ENCODE results near the gene YPEL2. TPM values are rescaled to one million over a fixed set of nuclear protein-coding genes. Genes with fewer than 3 reads are reported as not detected.
"Not testable (repeated sequence)": the region's sequence is repeated elsewhere in the genome, so short reads cannot be mapped to it uniquely, and the experiment has no call there.

Gene YPEL2
- total RNA-seq, 1 donor from 2014 or later: 41.1 TPM

DNA sequence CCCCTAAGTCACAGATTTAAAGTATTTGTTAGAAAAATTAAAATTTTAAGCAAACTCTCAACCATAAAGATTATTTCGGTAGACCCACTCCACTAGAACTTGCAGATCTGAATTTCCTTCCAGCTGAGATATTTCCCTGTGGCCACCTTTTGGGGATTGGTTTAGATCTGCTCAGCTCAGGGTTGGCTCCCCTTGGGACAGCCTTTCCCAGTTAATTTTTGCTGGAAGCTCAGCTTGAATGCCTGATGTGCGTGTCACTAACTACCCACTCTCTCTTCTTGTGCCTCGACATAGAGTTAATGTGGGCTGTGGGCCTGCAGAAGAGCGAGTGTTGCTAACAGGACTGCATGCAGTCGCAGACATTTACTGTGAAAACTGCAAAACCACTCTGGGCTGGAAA, 57.6 kb downstream of the YPEL2 start:
- Histone ChIP-seq H2AFZ (ENCODE audit: low read depth, low read length) (no peak overlapping the region), H3K9me3 (ENCODE audit: insufficient read depth, low read depth, low read length) (no peaks in the 10 kb centered on the region), H3K79me2 (ENCODE audit: insufficient read depth, low read length) (no peaks in the 10 kb centered on the region), H3K36me3 (ENCODE audit: insufficient read depth, low read length) (no peaks in the 10 kb centered on the region), H3K4me3 (ENCODE audit: insufficient read depth, low read depth, low read length) (no peak overlapping the region), H3K4me2 (ENCODE audit: low read length) (no peak overlapping the region), H4K20me1 (ENCODE audit: insufficient read depth, low read length) (no peaks in the 10 kb centered on the region), H3K4me1 (ENCODE audit: insufficient read depth, low read length) (no peaks in the 10 kb centered on the region), H3K9ac (ENCODE audit: low read length) (no peak overlapping the region), H3K27me3 (ENCODE audit: insufficient read depth, low read length) (no peaks in the 10 kb centered on the region), H3K27ac (ENCODE audit: low read depth, low read length) (no peak overlapping the region)
- TF ChIP-seq, protein P1, sequence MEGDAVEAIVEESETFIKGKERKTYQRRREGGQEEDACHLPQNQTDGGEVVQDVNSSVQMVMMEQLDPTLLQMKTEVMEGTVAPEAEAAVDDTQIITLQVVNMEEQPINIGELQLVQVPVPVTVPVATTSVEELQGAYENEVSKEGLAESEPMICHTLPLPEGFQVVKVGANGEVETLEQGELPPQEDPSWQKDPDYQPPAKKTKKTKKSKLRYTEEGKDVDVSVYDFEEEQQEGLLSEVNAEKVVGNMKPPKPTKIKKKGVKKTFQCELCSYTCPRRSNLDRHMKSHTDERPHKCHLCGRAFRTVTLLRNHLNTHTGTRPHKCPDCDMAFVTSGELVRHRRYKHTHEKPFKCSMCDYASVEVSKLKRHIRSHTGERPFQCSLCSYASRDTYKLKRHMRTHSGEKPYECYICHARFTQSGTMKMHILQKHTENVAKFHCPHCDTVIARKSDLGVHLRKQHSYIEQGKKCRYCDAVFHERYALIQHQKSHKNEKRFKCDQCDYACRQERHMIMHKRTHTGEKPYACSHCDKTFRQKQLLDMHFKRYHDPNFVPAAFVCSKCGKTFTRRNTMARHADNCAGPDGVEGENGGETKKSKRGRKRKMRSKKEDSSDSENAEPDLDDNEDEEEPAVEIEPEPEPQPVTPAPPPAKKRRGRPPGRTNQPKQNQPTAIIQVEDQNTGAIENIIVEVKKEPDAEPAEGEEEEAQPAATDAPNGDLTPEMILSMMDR (IDR thresholded peaks at IDR 0.05; ENCODE audit: insufficient read depth, low read depth, low read length): no peak
- no peak for TF ChIP-seq EZH2 (IDR thresholded peaks at IDR 0.05; ENCODE audit: insufficient read depth, low read length)
- Mint-ChIP-seq H3K27ac (ENCODE audit: unreplicated experiment) (no peak overlapping the region), H3K9me3 (ENCODE audit: unreplicated experiment) (peaks cover 3% of the 10 kb centered on the region), H3K4me1 (ENCODE audit: low read depth, unreplicated experiment) (peaks cover 26% of the 10 kb centered on the region), H3K27me3 (ENCODE audit: low read depth, unreplicated experiment) (no peaks in the 10 kb centered on the region), H3K36me3 (ENCODE audit: low read depth, unreplicated experiment) (peaks cover 35% of the 10 kb centered on the region), H3K4me3 (ENCODE audit: unreplicated experiment) (no peak overlapping the region)
- DNase-seq (ENCODE audit: low read depth) (no peak), FAIRE-seq (no peak)

DNA sequence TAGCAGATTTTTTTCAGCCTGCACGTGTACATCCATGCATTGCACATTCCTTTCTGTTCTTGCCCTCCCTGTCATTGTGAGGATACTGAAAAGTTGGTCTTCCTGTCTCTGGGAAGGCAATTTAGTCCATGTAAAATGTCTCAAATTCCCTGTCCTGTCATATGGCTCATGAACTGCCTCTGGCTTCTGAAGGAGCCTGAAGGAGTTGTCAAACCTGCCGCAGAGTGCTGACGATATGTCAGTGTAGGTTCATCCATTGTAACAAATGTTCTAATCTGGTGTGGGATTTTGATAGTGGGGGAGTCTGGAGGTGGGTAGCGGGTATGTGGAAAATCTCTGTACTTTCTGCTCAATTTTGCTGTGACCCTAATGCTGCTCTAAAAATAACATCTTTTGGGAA, 59.6 kb downstream of the YPEL2 start:
- H3K27ac ChIP-seq (ENCODE audit: low read depth, low read length): no peak overlapping the region
- DNase-seq (ENCODE audit: low read depth) (no peak), FAIRE-seq (no peak)
- H4K20me1 ChIP-seq (ENCODE audit: insufficient read depth, low read length): no peaks in the 10 kb centered on the region
- H3K9me3 ChIP-seq (ENCODE audit: insufficient read depth, low read depth, low read length): no peaks in the 10 kb centered on the region
- Mint-ChIP-seq H3K4me1 (ENCODE audit: low read depth, unreplicated experiment) (peaks cover 19% of the 10 kb centered on the region), H3K27ac (ENCODE audit: unreplicated experiment) (no peak overlapping the region), H3K4me3 (ENCODE audit: unreplicated experiment) (no peak overlapping the region), H3K27me3 (ENCODE audit: low read depth, unreplicated experiment) (no peaks in the 10 kb centered on the region), H3K36me3 (ENCODE audit: low read depth, unreplicated experiment) (peaks cover 39% of the 10 kb centered on the region), H3K9me3 (ENCODE audit: unreplicated experiment) (peaks cover 3% of the 10 kb centered on the region)
- no peak overlapping the region for H3K4me3 ChIP-seq (ENCODE audit: insufficient read depth, low read depth, low read length)
- TF ChIP-seq, protein P1 (IDR thresholded peaks at IDR 0.05; ENCODE audit: insufficient read depth, low read depth, low read length): no peak
- no peak for TF ChIP-seq EZH2 (IDR thresholded peaks at IDR 0.05; ENCODE audit: insufficient read depth, low read length)
- no peaks in the 10 kb centered on the region for H3K27me3 ChIP-seq (ENCODE audit: insufficient read depth, low read length)
- H3K79me2 ChIP-seq (ENCODE audit: insufficient read depth, low read length): no peaks in the 10 kb centered on the region
- H3K36me3 ChIP-seq (ENCODE audit: insufficient read depth, low read length): no peaks in the 10 kb centered on the region
- no peak overlapping the region for H2AFZ ChIP-seq (ENCODE audit: low read depth, low read length)
- H3K9ac ChIP-seq (ENCODE audit: low read length): no peak overlapping the region
- no peaks in the 10 kb centered on the region for H3K4me1 ChIP-seq (ENCODE audit: insufficient read depth, low read length)
- H3K4me2 ChIP-seq (ENCODE audit: low read length): no peak overlapping the region

DNA sequence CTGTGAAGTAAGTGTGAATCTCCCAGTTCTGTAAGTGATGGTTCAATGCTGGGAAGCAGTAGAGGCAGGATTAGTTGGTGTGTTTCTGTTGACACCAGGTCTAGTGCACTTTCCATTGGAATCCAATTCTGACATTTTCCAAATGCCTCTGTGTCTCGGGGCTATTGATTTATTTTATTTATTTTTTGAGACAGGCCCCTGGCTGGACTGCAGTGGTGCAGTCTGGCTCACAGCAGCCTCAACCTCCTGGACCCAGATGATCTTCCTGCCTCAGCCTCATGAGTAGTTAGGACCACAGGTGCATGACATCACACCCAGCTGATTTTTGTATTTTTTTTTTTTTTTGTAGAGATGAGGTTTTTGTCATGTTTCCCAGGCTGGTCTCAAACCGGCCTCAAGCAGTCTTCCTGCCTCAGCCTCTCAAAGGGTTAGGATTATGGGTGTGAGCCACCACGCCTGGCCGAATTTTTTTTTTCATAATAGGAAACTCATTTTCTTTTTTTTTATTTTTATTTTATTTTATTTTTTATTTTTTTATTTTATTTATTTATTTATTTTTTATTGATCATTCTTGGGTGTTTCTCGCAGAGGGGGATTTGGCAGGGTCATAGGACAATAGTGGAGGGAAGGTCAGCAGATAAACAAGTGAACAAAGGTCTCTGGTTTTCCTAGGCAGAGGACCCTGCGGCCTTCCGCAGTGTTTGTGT, 61.7 kb downstream of the YPEL2 start:
- no peaks in the 10 kb centered on the region for H3K4me1 ChIP-seq (ENCODE audit: insufficient read depth, low read length)
- Mint-ChIP-seq H3K36me3 (ENCODE audit: low read depth, unreplicated experiment) (peaks cover 41% of the 10 kb centered on the region), H3K4me3 (ENCODE audit: unreplicated experiment) (no peak overlapping the region), H3K4me1 (ENCODE audit: low read depth, unreplicated experiment) (peaks cover 15% of the 10 kb centered on the region), H3K27ac (ENCODE audit: unreplicated experiment) (no peak overlapping the region), H3K27me3 (ENCODE audit: low read depth, unreplicated experiment) (no peaks in the 10 kb centered on the region), H3K9me3 (ENCODE audit: unreplicated experiment) (no peaks in the 10 kb centered on the region)
- H3K9ac ChIP-seq (ENCODE audit: low read length): no peak overlapping the region
- no peaks in the 10 kb centered on the region for H3K27me3 ChIP-seq (ENCODE audit: insufficient read depth, low read length)
- H3K9me3 ChIP-seq (ENCODE audit: insufficient read depth, low read depth, low read length): no peaks in the 10 kb centered on the region
- H4K20me1 ChIP-seq (ENCODE audit: insufficient read depth, low read length): no peaks in the 10 kb centered on the region
- H2AFZ ChIP-seq (ENCODE audit: low read depth, low read length): no peak overlapping the region
- TF ChIP-seq, protein P1 (IDR thresholded peaks at IDR 0.05; ENCODE audit: insufficient read depth, low read depth, low read length): no peak
- no peak for TF ChIP-seq EZH2 (IDR thresholded peaks at IDR 0.05; ENCODE audit: insufficient read depth, low read length)
- H3K4me3 ChIP-seq (ENCODE audit: insufficient read depth, low read depth, low read length): no peak overlapping the region
- H3K36me3 ChIP-seq (ENCODE audit: insufficient read depth, low read length): no peaks in the 10 kb centered on the region
- no peak overlapping the region for H3K4me2 ChIP-seq (ENCODE audit: low read length)
- DNase-seq (ENCODE audit: low read depth) (no peak), FAIRE-seq (no peak)
- H3K79me2 ChIP-seq (ENCODE audit: insufficient read depth, low read length): no peaks in the 10 kb centered on the region
- H3K27ac ChIP-seq (ENCODE audit: low read depth, low read length): no peak overlapping the region

DNA sequence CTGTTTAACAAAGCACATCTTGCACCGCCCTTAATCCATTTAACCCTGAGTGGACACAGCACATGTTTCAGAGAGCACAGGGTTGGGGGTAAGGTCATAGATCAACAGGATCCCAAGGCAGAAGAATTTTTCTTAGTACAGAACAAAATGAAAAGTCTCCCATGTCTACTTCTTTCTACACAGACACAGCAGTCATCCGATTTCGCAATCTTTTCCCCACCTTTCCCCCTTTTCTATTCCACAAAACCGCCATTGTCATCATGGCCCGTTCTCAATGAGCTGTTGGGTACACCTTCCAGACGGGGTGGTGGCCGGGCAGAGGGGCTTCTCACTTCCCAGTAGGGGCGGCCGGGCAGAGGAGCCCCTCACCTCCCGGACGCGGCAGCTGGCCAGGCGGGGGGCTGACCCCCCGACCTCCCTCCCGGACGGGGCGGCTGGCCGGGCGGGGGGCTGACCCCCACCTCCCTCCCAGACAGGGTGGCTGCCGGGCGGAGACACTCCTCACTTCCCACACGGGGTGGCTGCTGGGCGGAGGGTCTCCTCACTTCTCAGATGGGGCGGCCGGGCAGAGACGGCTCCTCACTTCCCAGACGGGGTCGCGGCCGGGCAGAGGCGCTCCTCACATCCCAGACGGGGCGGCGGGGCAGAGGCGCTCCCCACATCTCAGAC, 62.4 kb downstream of the YPEL2 start:
- not testable (repeated sequence) for H3K27me3 Mint-ChIP-seq (ENCODE audit: low read depth, unreplicated experiment); H3K36me3 ChIP-seq (ENCODE audit: insufficient read depth, low read length); FAIRE-seq; DNase-seq (ENCODE audit: low read depth); H3K9ac ChIP-seq (ENCODE audit: low read length); H3K4me3 Mint-ChIP-seq (ENCODE audit: unreplicated experiment); H3K4me3 ChIP-seq (ENCODE audit: insufficient read depth, low read depth, low read length); H3K4me1 Mint-ChIP-seq (ENCODE audit: low read depth, unreplicated experiment); H3K27ac ChIP-seq (ENCODE audit: low read depth, low read length); H4K20me1 ChIP-seq (ENCODE audit: insufficient read depth, low read length); H3K9me3 ChIP-seq (ENCODE audit: insufficient read depth, low read depth, low read length); H3K9me3 Mint-ChIP-seq (ENCODE audit: unreplicated experiment); H3K27me3 ChIP-seq (ENCODE audit: insufficient read depth, low read length); H2AFZ ChIP-seq (ENCODE audit: low read depth, low read length); H3K4me1 ChIP-seq (ENCODE audit: insufficient read depth, low read length); H3K4me2 ChIP-seq (ENCODE audit: low read length); H3K27ac Mint-ChIP-seq (ENCODE audit: unreplicated experiment); H3K79me2 ChIP-seq (ENCODE audit: insufficient read depth, low read length)
- peaks cover 44% of the 10 kb centered on the region for H3K36me3 Mint-ChIP-seq (ENCODE audit: low read depth, unreplicated experiment)

Data from astrocyte (in vitro differentiated cells and primary cell).